H9 (cell line): ENCODE data around the gene CCDC51. TPM values are rescaled to one million over a fixed set of nuclear protein-coding genes. Genes with fewer than 3 reads are reported as not detected.

Experiments
- DNase-seq: peaks from one replicate; pipeline ENCODE4 v3.0.0-alpha.2; 2017
- H2AFZ ChIP-seq: one replicate; pipeline ENCODE4 v1.6.1; 2013; ENCODE audit warnings: mild to moderate bottlenecking, low read length, control low read depth, moderate library complexity
- H2AK5ac ChIP-seq: 2 replicates; pipeline ENCODE4 v1.6.1; 2013; ENCODE audit warnings: low read length, control low read depth, mixed read lengths; ENCODE audit not compliant: insufficient read length
- H2BK120ac ChIP-seq: one replicate; pipeline ENCODE4 v1.6.1; 2013; ENCODE audit warnings: low read depth, mild to moderate bottlenecking, low read length, control low read depth, inconsistent platforms; ENCODE audit not compliant: poor library complexity, severe bottlenecking
- H2BK12ac ChIP-seq: 2 replicates; pipeline ENCODE4 v1.6.1; 2013; ENCODE audit warnings: low read length, control low read depth, mixed read lengths, low read depth; ENCODE audit not compliant: insufficient read length
- H2BK15ac ChIP-seq: 2 replicates; pipeline ENCODE4 v1.6.1; 2013; ENCODE audit warnings: low read depth, low read length, control low read depth
- H2BK20ac ChIP-seq: one replicate; pipeline ENCODE4 v1.6.1; 2013; ENCODE audit warnings: low read depth, mild to moderate bottlenecking, low read length, control low read depth, inconsistent platforms; ENCODE audit not compliant: poor library complexity, severe bottlenecking
- H2BK5ac ChIP-seq: 2 replicates; pipeline ENCODE4 v1.6.1; 2013; ENCODE audit warnings: low read length, control low read depth, mixed read lengths; ENCODE audit not compliant: insufficient read length
- H3K14ac ChIP-seq: 2 replicates; pipeline ENCODE4 v1.6.1; 2013; ENCODE audit warnings: low read length, control low read depth; ENCODE audit not compliant: insufficient read depth
- H3K18ac ChIP-seq: 2 replicates; pipeline ENCODE4 v1.6.1; 2013; ENCODE audit warnings: low read depth, mild to moderate bottlenecking, mixed read lengths, low read length, control low read depth; ENCODE audit not compliant: insufficient read length
- H3K23ac ChIP-seq: 2 replicates; pipeline ENCODE4 v1.6.1; 2013; ENCODE audit warnings: low read length, control low read depth, mixed read lengths, low read depth; ENCODE audit not compliant: insufficient read length
- H3K23me2 ChIP-seq: 2 replicates; pipeline ENCODE4 v1.6.1; 2013; ENCODE audit warnings: low read depth, mild to moderate bottlenecking, mixed read lengths, low read length, control low read depth; ENCODE audit not compliant: insufficient read length, poor library complexity, severe bottlenecking
- H3K27ac ChIP-seq: 2 replicates; pipeline ENCODE4 v1.5.1; 2013; ENCODE audit warnings: low read length, control low read depth, mixed read lengths, low read depth; ENCODE audit not compliant: insufficient read length
- H3K27me3 ChIP-seq: 2 replicates; pipeline ENCODE4 v1.6.1; 2013; ENCODE audit warnings: low read length, control low read depth, inconsistent platforms; ENCODE audit not compliant: insufficient read depth
- H3K4ac ChIP-seq: 2 replicates; pipeline ENCODE4 v1.6.1; 2013; ENCODE audit warnings: low read depth, mild to moderate bottlenecking, control low read depth, inconsistent platforms, low read length, moderate library complexity
- H3K4me1 ChIP-seq: 2 replicates; pipeline ENCODE4 v1.6.1; 2013; ENCODE audit warnings: low read length, control low read depth, inconsistent platforms; ENCODE audit not compliant: insufficient read depth
- H3K4me2 ChIP-seq: 2 replicates; pipeline ENCODE4 v1.6.1; 2013; ENCODE audit warnings: low read length, control low read depth, mixed read lengths; ENCODE audit not compliant: insufficient read length, insufficient read depth
- H3K56ac ChIP-seq: 2 replicates; pipeline ENCODE4 v1.6.1; 2013; ENCODE audit warnings: low read depth, mild to moderate bottlenecking, mixed read lengths, low read length, control low read depth; ENCODE audit not compliant: insufficient read length
- H3K79me1 ChIP-seq: 2 replicates; pipeline ENCODE4 v1.6.1; 2013; ENCODE audit warnings: low read depth, mild to moderate bottlenecking, moderate library complexity, low read length, control low read depth, inconsistent platforms; ENCODE audit not compliant: insufficient read depth, poor library complexity, severe bottlenecking
- H3K79me2 ChIP-seq: 2 replicates; pipeline ENCODE4 v1.6.1; 2013; ENCODE audit warnings: low read length, control low read depth, inconsistent platforms; ENCODE audit not compliant: insufficient read depth
- H3K9ac ChIP-seq: 2 replicates; pipeline ENCODE4 v1.6.1; 2013; ENCODE audit warnings: low read length, control low read depth, mixed read lengths; ENCODE audit not compliant: insufficient read length; ENCODE audit errors: extremely low read depth
- H3K9me3 ChIP-seq: one replicate; pipeline ENCODE4 v1.6.1; 2013; ENCODE audit warnings: low read depth, low read length, inconsistent platforms; ENCODE audit not compliant: control insufficient read depth
- H3T11ph ChIP-seq: one replicate; pipeline ENCODE4 v1.6.1; 2013; ENCODE audit warnings: mild to moderate bottlenecking, low read length, control low read depth, inconsistent platforms
- H4K20me1 ChIP-seq: one replicate; pipeline ENCODE4 v1.6.1; 2013; ENCODE audit not compliant: control insufficient read depth, insufficient read length, insufficient read depth
- H4K5ac ChIP-seq: 2 replicates; pipeline ENCODE4 v1.6.1; 2013; ENCODE audit warnings: low read depth, mild to moderate bottlenecking, mixed read lengths, low read length, control low read depth; ENCODE audit not compliant: insufficient read length
- H4K8ac ChIP-seq: replicated peaks from 2 replicates; pipeline ENCODE4 v1.6.1; 2013; ENCODE audit warnings: low read length, control low read depth, mixed read lengths, low read depth; ENCODE audit not compliant: insufficient read length
- H4K91ac ChIP-seq: 2 replicates; pipeline ENCODE4 v1.6.1; 2013; ENCODE audit warnings: low read depth, mild to moderate bottlenecking, moderate library complexity, mixed read lengths, low read length, control low read depth; ENCODE audit not compliant: insufficient read length
- H3K27ac Mint-ChIP-seq, 3 experiments: 2 replicates in 2 of 3; 3 replicates in 1 of 3; pipeline ENCODE4 v1.8.0; 2020 to 2021; ENCODE audit warnings: mixed read lengths in 3 of 3, mild to moderate bottlenecking in 1 of 3, moderate library complexity in 1 of 3
- H3K27me3 Mint-ChIP-seq: 2 replicates; pipeline ENCODE4 v1.8.0; 2021; ENCODE audit warnings: low read depth, mild to moderate bottlenecking, moderate library complexity, mixed read lengths
- H3K36me3 Mint-ChIP-seq, 3 experiments: 2 replicates in 2 of 3; 3 replicates in 1 of 3; pipeline ENCODE4 v1.8.0; 2020 to 2021; ENCODE audit warnings: low read depth in 3 of 3, mixed read lengths in 3 of 3; ENCODE audit not compliant: insufficient read depth in 1 of 3
- H3K4me1 Mint-ChIP-seq, 2 experiments: 2 replicates each; pipeline ENCODE4 v1.8.0; 2020; ENCODE audit warnings: mixed read lengths in 2 of 2
- H3K4me3 Mint-ChIP-seq, 2 experiments: 2 replicates in 1 of 2; 3 replicates in 1 of 2; pipeline ENCODE4 v1.8.0; 2020 to 2021; ENCODE audit warnings: mild to moderate bottlenecking in 2 of 2, mixed read lengths in 2 of 2, moderate library complexity in 1 of 2
- H3K9me3 Mint-ChIP-seq, 2 experiments: 2 replicates in 1 of 2; 3 replicates in 1 of 2; pipeline ENCODE4 v1.8.0; 2020; ENCODE audit warnings: mild to moderate bottlenecking in 2 of 2, mixed read lengths in 2 of 2, moderate library complexity in 1 of 2
- WGBS: extraction: QIAGEN DNeasy Blood & Tissue Kit; methylation state at CpG from one replicate; pipeline ENCODE4 v1.1.7; 2013; ENCODE audit warnings: missing lambda C conversion rate, low lambda C conversion rate, mixed read lengths; ENCODE audit not compliant: insufficient read length; ENCODE audit errors: extremely low coverage; 5-methylcytosine and 5-hydroxymethylcytosine counted together
- total RNA-seq: library from RNA; stranded (reverse); gene quantifications from 2 replicates; pipeline ENCODE4 v1.2.1, GENCODE V29; 2021
- TF ChIP-seq, protein P1 (sequence below): fragments of 200-600 bp; sonication (generic); conservative IDR thresholded peaks from 3 replicates; pipeline ENCODE4 v1.8.0; 2021; ENCODE audit warnings: antibody characterized with exemption, mild to moderate bottlenecking

CCDC51 gene
- total RNA-seq, 1 experiment from 2014 or later = 20.0 TPM

DNA sequence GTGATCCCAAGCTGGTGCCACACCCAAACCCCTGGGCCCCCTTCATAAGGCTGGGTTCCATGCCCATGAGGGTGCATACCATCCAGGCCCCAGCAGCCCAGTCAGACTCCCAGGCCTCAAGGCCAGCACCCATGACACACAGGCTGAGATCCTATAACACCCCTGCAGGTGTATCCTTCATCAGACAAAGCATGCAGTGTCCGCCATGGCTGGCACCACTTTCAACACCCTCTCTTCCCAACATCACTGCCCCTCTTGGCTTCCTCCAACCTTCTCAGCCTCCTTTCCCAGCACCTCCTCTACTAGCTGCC, 3.5 kb downstream of the CCDC51 start:
- no peak overlapping the region for H3K14ac ChIP-seq
- Mint-ChIP-seq H3K27me3 (no peaks in the 10 kb centered on the region), H3K27ac (no peak overlapping the region), H3K36me3 (peaks cover 22 to 52% (median 35%) of the 10 kb centered on the region in 3 experiments; a peak in 6 of 7 replicates), H3K4me1 (peaks cover 22 to 28% of the 10 kb centered on the region in 2 experiments), H3K4me3 (no peak overlapping the region), H3K9me3 (no peaks in the 10 kb centered on the region)
- DNase-seq = no peak
- H3T11ph ChIP-seq = no peak overlapping the region
- H4K5ac ChIP-seq = no peak overlapping the region
- no peak overlapping the region for H3K27ac ChIP-seq
- H3K4ac ChIP-seq = no peak overlapping the region
- TF ChIP-seq, protein P1, sequence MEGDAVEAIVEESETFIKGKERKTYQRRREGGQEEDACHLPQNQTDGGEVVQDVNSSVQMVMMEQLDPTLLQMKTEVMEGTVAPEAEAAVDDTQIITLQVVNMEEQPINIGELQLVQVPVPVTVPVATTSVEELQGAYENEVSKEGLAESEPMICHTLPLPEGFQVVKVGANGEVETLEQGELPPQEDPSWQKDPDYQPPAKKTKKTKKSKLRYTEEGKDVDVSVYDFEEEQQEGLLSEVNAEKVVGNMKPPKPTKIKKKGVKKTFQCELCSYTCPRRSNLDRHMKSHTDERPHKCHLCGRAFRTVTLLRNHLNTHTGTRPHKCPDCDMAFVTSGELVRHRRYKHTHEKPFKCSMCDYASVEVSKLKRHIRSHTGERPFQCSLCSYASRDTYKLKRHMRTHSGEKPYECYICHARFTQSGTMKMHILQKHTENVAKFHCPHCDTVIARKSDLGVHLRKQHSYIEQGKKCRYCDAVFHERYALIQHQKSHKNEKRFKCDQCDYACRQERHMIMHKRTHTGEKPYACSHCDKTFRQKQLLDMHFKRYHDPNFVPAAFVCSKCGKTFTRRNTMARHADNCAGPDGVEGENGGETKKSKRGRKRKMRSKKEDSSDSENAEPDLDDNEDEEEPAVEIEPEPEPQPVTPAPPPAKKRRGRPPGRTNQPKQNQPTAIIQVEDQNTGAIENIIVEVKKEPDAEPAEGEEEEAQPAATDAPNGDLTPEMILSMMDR = no peak
- H3K27me3 ChIP-seq = no peaks in the 10 kb centered on the region
- no peaks in the 10 kb centered on the region for H3K9me3 ChIP-seq
- H4K91ac ChIP-seq = no peak overlapping the region
- no peak overlapping the region for H3K4me2 ChIP-seq
- no peak overlapping the region for H2AFZ ChIP-seq
- H3K56ac ChIP-seq = no peak overlapping the region
- H3K23ac ChIP-seq = no peak overlapping the region
- H3K9ac ChIP-seq = no peak overlapping the region
- H2BK15ac ChIP-seq = no peak overlapping the region
- no peak overlapping the region for H4K8ac ChIP-seq
- no peaks in the 10 kb centered on the region for H3K79me1 ChIP-seq
- no CpG with 5 or more reads among the region's 1 CpG for WGBS
- H2BK12ac ChIP-seq = no peak overlapping the region
- H4K20me1 ChIP-seq = no peaks in the 10 kb centered on the region
- H2BK5ac ChIP-seq = no peak overlapping the region
- H2BK20ac ChIP-seq = no peak overlapping the region
- H3K79me2 ChIP-seq = peaks cover 4% of the 10 kb centered on the region; the same call in 1 of the 2 replicates
- no peak overlapping the region for H2BK120ac ChIP-seq
- peaks cover 3% of the 10 kb centered on the region; the same call in 1 of the 2 replicates for H3K4me1 ChIP-seq
- no peak overlapping the region for H2AK5ac ChIP-seq
- no peak overlapping the region for H3K18ac ChIP-seq
- no peaks in the 10 kb centered on the region for H3K23me2 ChIP-seq
